BLaER1 treated with 17β-estradiol and CSF1 and Interleukin-3, amounts not matched to agents 10 nM and 100 nM (cell line): ENCODE results near the gene COL15A1.

ENCODE experiments used
- H3K27ac ChIP-seq, 11 experiments: shearing (Covaris generic); formaldehyde crosslinking; 2 replicates each; pipeline ENCODE4 v1.8.1; 2022
- H3K27me3 ChIP-seq, 11 experiments: shearing (Covaris generic); formaldehyde crosslinking; 2 replicates each; pipeline ENCODE4 v1.8.1; 2022
- H3K36me3 ChIP-seq, 11 experiments: shearing (Covaris generic); formaldehyde crosslinking; 2 replicates each; pipeline ENCODE4 v1.8.1; 2022
- H3K4me1 ChIP-seq, 10 experiments: shearing (Covaris generic); formaldehyde crosslinking; 2 replicates each; pipeline ENCODE4 v1.8.1; 2022
- H3K4me2 ChIP-seq, 11 experiments: shearing (Covaris generic); formaldehyde crosslinking; 2 replicates each; pipeline ENCODE4 v1.8.1; 2022
- H3K4me3 ChIP-seq, 10 experiments: shearing (Covaris generic); formaldehyde crosslinking; 2 replicates each; pipeline ENCODE4 v1.8.1; 2022
- H3K9ac ChIP-seq, 11 experiments: shearing (Covaris generic); formaldehyde crosslinking; 2 replicates each; pipeline ENCODE4 v1.8.1; 2022
- H3K9me3 ChIP-seq, 11 experiments: shearing (Covaris generic); formaldehyde crosslinking; replicated peaks in 1 of 11; 2 replicates each; pipeline ENCODE4 v1.8.1; 2022
- H4K20me1 ChIP-seq, 11 experiments: shearing (Covaris generic); formaldehyde crosslinking; 2 replicates each; pipeline ENCODE4 v1.8.1; 2022
- Cebpa-rat ChIP-seq, 11 experiments: shearing (Covaris generic); IDR thresholded peaks; 2 replicates each; pipeline ENCODE4 v1.8.1; 2022

Gene COL15A1

DNA sequence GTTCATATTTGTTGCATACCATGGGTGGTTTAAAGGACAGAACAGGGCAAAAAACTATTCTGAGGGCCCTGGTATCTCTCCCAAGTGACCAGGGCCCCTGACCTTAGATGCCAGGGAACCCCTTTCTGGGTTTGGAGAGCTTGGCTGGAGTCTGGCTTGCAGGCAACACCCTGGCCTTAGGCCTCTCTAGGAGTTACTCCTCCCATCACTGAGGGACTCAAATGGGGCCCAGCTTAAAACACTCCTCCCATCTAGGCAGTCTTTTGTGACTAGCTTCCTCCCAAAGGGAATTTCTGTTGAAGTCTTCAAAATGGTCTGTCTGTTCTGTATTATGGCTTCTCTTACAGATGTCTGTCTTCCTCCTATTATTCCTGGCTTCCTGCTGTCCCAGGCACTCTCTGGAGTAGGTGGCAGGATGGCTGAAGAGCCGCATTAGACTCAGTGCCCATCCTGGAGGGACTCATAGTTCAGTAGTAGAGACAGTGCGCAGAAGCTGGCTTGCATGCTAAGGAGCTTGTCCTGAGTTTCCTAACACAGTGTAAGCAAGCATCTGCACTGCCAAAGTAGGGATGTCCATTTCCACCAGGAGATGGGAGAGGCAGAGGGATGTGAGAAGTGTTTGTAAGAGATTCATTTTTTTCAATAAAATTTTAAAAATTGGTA lies 10.0 kb downstream of the COL15A1 start:
- no peak for TF ChIP-seq Cebpa-rat (IDR thresholded peaks at IDR 0.05)
- Histone ChIP-seq H3K27me3 (no peaks in the 10 kb centered on the region), H3K27ac (no peak overlapping the region), H3K4me3 (no peak overlapping the region), H3K9me3 (peaks cover 8 to 32% (median 24%) of the 10 kb centered on the region in 11 experiments; a peak in 17 of 22 replicates), H3K4me1 (no peaks in the 10 kb centered on the region), H3K9ac (no peak overlapping the region), H3K4me2 (no peak overlapping the region), H3K36me3 (no peaks in the 10 kb centered on the region), H4K20me1 (no peaks in the 10 kb centered on the region)

DNA sequence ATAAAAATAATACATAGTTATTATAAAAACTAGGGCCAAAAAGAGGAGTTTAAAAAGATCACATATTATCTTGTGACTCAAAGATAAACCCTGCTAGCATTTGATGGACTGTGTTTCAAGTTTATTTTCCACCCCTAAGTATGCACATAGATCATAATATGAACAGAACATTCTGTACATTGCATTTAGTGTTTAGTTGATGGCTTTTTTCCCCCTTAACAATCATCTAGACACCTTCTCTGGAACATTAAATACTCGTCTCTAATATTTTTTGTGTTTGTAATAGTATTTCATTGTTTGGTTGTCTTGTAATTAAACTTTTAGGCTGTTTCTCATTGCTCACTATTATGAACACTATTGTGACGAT lies 10.5 kb downstream of the COL15A1 start:
- H3K36me3 ChIP-seq: no peaks in the 10 kb centered on the region
- H4K20me1 ChIP-seq: no peaks in the 10 kb centered on the region
- H3K27ac ChIP-seq: no peak overlapping the region
- no peak overlapping the region for H3K4me2 ChIP-seq
- no peak for TF ChIP-seq Cebpa-rat (IDR thresholded peaks at IDR 0.05)
- H3K9me3 ChIP-seq: peaks cover 8 to 32% (median 24%) of the 10 kb centered on the region in 11 experiments; a peak in 17 of 22 replicates
- no peak overlapping the region for H3K4me3 ChIP-seq
- H3K4me1 ChIP-seq: no peaks in the 10 kb centered on the region
- no peaks in the 10 kb centered on the region for H3K27me3 ChIP-seq
- H3K9ac ChIP-seq: no peak overlapping the region

DNA sequence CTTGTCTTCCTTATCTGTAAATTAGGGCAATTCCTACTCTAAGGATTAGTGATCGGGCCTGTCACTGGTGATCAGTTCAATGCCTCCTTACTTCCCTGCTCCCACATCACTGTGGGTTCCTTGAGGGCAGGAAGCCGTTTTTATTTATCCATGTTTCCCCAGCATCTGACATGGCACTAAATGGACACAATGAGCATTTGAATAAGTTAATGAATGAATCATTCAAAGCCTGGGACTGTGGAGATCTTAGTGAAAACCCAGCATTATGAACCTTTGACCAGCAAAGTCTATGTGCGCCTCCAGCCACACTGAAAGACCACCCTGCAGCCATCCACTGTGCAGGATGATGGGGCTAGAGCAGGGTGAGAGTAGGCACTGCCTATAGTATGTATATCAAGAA lies 11.6 kb downstream of the COL15A1 start:
- H3K4me1 ChIP-seq: no peaks in the 10 kb centered on the region
- peaks cover 8 to 32% (median 24%) of the 10 kb centered on the region in 11 experiments; a peak in 17 of 22 replicates for H3K9me3 ChIP-seq
- no peaks in the 10 kb centered on the region for H4K20me1 ChIP-seq
- H3K4me3 ChIP-seq: no peak overlapping the region
- no peaks in the 10 kb centered on the region for H3K27me3 ChIP-seq
- no peak overlapping the region for H3K27ac ChIP-seq
- TF ChIP-seq Cebpa-rat (IDR thresholded peaks at IDR 0.05): no peak
- H3K9ac ChIP-seq: no peak overlapping the region
- no peaks in the 10 kb centered on the region for H3K36me3 ChIP-seq
- no peak overlapping the region for H3K4me2 ChIP-seq

DNA sequence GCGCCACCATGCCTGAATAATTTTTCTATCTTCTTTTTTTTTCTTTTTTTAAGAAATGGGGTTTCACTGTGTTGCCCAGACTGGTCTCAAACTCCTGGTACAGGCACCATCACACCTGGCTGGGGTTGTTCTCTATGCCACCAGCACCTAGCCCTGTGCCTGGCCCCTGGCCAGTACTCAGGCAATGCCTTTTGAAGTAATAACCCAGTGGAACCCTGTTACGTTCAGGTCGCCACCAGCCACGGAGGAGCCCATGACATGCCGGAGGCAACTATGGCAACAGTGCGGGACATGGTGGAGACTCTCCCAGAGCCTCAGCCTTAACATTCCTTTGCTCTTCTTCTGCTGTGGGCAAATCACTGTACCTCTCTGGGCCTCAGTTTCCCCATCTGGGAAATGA lies 14.1 kb downstream of the COL15A1 start:
- Histone ChIP-seq H3K27ac (no peak overlapping the region), H3K9me3 (peaks cover 8 to 27% (median 22%) of the 10 kb centered on the region in 11 experiments; a peak in 17 of 22 replicates), H3K27me3 (no peaks in the 10 kb centered on the region), H3K4me1 (no peaks in the 10 kb centered on the region), H3K36me3 (no peaks in the 10 kb centered on the region), H3K4me3 (no peak overlapping the region), H3K4me2 (no peak overlapping the region), H4K20me1 (no peaks in the 10 kb centered on the region), H3K9ac (no peak overlapping the region)
- TF ChIP-seq Cebpa-rat (IDR thresholded peaks at IDR 0.05): no peak

DNA sequence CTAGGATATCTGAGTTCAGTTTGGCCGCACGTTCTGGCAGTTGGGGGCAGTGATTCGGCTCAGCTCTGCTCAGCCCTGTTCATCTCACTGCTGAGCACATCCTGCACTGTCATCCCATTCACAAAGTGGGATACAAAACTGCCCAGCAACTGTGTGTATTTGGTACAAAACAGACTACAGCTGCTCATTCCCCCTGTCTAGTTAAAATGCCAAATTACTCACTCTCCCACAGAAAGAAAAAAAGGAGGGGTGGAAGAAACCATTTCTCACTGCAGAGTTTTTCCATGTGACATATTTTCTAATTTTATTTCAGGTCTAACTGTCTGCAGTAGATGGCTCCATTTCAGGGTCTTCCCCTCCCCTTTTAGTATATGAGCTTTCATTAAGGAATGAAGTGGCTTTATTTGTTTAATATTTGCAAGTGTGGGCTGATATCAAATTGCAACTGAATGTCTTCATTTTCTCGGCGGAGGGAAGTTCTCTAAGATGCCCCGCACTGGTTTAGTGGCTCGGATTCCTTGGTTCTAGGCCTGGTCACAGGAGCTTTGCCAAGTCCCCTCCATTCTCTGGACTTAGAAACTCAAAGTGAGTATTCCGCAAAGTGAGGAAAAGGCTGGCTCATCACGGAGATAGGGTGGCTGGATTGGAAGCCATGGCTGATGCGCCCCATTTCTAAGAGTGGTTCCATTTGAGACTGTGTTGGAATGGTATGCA lies 14.7 kb downstream of the COL15A1 start:
- TF ChIP-seq Cebpa-rat (IDR thresholded peaks at IDR 0.05): no peak
- Histone ChIP-seq H4K20me1 (no peaks in the 10 kb centered on the region), H3K4me3 (no peak overlapping the region), H3K36me3 (no peaks in the 10 kb centered on the region), H3K4me1 (no peaks in the 10 kb centered on the region), H3K9ac (no peak overlapping the region), H3K4me2 (no peak overlapping the region), H3K27ac (no peak overlapping the region), H3K9me3 (peaks cover 7 to 21% (median 16%) of the 10 kb centered on the region in 11 experiments; a peak in 17 of 22 replicates), H3K27me3 (no peaks in the 10 kb centered on the region)

DNA sequence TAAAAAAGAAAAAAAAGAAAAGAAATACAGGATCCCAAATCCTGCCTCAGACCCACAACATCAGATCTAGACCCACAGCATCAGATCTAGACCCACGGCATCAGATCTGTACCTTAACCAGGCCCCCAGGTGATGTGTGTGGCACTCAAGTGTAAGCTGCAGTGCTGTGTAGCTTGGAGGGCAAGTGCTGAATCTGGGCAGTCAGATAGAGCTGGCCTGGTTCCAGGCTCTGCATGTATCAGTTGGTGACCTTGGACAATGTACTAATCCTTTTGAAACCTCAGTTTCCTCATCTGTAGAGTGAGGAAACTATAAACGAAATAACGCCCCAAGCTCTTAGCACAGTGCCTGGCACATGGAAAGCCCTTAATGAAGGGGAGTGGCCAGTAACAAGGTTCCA lies 16.7 kb downstream of the COL15A1 start:
- Histone ChIP-seq H3K9ac (no peak overlapping the region), H3K4me2 (no peak overlapping the region), H3K27me3 (0 out of 22 replicates have a peak, but pooled peaks cover 0 to 5% (median 0%) of the 10 kb centered on the region in 11 experiments), H3K4me3 (no peak overlapping the region), H3K9me3 (peaks cover 4 to 16% (median 14%) of the 10 kb centered on the region in 11 experiments; a peak in 17 of 22 replicates), H4K20me1 (no peaks in the 10 kb centered on the region), H3K27ac (no peak overlapping the region), H3K36me3 (no peaks in the 10 kb centered on the region), H3K4me1 (no peaks in the 10 kb centered on the region)
- TF ChIP-seq Cebpa-rat (IDR thresholded peaks at IDR 0.05): no peak

DNA sequence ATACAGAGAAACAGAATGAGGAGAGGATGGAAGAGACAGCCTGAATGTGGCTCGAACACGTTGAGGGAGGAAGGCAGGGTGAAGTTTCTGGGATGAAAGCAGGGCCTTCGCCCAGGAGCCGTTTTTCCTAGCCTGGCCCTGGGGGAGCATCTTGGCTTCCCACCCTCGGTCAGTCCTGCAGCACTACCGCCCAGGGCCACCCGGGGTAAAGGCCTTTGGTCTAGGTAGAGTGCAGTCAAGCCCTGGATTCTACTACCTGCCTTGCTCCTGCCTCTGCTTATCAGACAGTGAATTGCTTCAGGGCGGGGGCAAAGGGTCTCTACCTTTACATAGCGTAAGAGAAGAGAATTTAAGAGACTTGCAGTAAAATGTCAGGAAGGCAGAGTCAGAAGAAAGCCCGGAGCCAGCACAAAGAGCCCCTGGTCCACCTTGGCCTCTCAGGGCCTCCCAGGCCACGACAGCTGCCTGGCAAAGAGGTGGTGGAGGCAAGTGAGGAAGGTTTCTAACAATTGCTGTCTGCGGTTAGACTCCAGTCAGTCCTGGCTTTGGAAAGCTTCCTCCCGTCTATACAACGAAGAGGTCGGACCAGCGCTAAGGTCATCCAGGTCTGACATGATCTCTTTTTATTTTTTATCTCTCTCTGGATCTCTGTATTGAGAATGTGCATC lies 17.9 kb downstream of the COL15A1 start:
- Histone ChIP-seq H3K4me2 (no peak overlapping the region), H3K4me1 (no peaks in the 10 kb centered on the region), H4K20me1 (no peaks in the 10 kb centered on the region), H3K4me3 (no peak overlapping the region), H3K9me3 (peaks cover 4 to 15% (median 12%) of the 10 kb centered on the region in 11 experiments; a peak in 17 of 22 replicates), H3K27ac (no peak overlapping the region), H3K9ac (no peak overlapping the region), H3K27me3 (0 out of 22 replicates have a peak, but pooled peaks cover 0 to 5% (median 0%) of the 10 kb centered on the region in 11 experiments), H3K36me3 (no peaks in the 10 kb centered on the region)
- no peak for TF ChIP-seq Cebpa-rat (IDR thresholded peaks at IDR 0.05)

DNA sequence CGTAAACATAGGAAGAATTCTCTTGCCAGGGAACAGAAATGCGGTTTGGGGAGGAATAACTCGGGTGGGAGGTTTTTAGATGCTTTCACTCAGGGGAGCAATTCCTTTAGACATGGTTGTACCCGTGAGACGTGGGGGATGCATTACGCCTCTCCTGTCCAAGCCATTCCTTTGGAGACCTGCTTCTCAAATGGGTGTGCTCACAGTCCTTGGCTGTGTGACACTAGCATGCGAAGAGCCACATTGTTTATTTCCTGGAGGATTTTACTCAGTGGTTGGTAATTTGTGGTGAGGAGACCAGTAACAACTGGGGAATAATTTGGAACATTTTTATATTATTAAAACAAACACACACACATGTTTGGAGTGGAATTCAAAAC lies 18.5 kb downstream of the COL15A1 start:
- H3K9me3 ChIP-seq: peaks cover 3 to 10% (median 8%) of the 10 kb centered on the region in 11 experiments; a peak in 17 of 22 replicates
- TF ChIP-seq Cebpa-rat (IDR thresholded peaks at IDR 0.05): no peak
- H3K9ac ChIP-seq: no peak overlapping the region
- H3K27me3 ChIP-seq: 0 out of 22 replicates have a peak, but pooled peaks cover 0 to 5% (median 0%) of the 10 kb centered on the region in 11 experiments
- H4K20me1 ChIP-seq: no peaks in the 10 kb centered on the region
- H3K4me1 ChIP-seq: no peaks in the 10 kb centered on the region
- H3K27ac ChIP-seq: no peak overlapping the region
- no peak overlapping the region for H3K4me3 ChIP-seq
- no peak overlapping the region for H3K4me2 ChIP-seq
- H3K36me3 ChIP-seq: no peaks in the 10 kb centered on the region

DNA sequence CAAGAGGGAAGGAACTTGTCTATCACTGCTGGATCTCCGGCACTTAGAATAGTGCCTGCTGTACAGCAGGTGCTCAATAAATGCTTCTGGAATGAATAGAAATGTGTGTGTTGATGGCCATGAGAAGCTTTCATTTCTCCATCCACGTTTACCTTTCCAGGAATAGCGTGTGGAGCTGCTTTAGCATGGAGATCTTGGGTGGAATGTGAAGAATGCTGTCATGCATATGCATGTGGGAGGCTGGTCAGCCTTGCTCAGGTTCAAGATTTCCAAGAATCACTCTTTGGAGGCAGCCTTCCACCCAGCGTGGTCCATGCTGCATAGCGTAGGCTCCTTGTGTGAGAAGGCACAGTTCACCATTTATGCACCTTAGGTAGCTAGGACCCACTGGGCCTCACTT lies 19.2 kb downstream of the COL15A1 start:
- Histone ChIP-seq H3K27me3 (0 out of 22 replicates have a peak, but pooled peaks cover 0 to 5% (median 0%) of the 10 kb centered on the region in 11 experiments), H3K27ac (no peak overlapping the region), H3K4me3 (no peak overlapping the region), H3K9me3 (peaks cover 0 to 3% (median under 1%) of the 10 kb centered on the region in 11 experiments; a peak in 4 of 22 replicates), H3K4me2 (no peak overlapping the region), H3K9ac (no peak overlapping the region), H4K20me1 (no peaks in the 10 kb centered on the region), H3K36me3 (no peaks in the 10 kb centered on the region), H3K4me1 (no peaks in the 10 kb centered on the region)
- TF ChIP-seq Cebpa-rat (IDR thresholded peaks at IDR 0.05): no peak
